Keratinocyte (primary cell): ENCODE measurements around the gene GPC5.

Experiments
- EZH2 ChIP-seq: IDR thresholded peaks from one replicate; pipeline ENCODE4 v1.6.1; 2012; ENCODE audit warnings: inconsistent platforms, mild to moderate bottlenecking, low read length, moderate library complexity
- TF ChIP-seq, protein P1 (sequence below), 3 experiments: IDR thresholded peaks in 1 of 3; conservative IDR thresholded peaks in 1 of 3; optimal IDR thresholded peaks in 1 of 3; 2 replicates in 2 of 3; 3 replicates in 1 of 3; pipeline versions ENCODE3 to v1.5.1; 2011; ENCODE audit warnings: low read length in 3 of 3, mild to moderate bottlenecking in 3 of 3, moderate library complexity in 2 of 3, control low read depth in 1 of 3, inconsistent platforms in 1 of 3; ENCODE audit not compliant: insufficient read depth in 2 of 3; ENCODE audit errors: extremely low read depth in 1 of 3

DNA sequence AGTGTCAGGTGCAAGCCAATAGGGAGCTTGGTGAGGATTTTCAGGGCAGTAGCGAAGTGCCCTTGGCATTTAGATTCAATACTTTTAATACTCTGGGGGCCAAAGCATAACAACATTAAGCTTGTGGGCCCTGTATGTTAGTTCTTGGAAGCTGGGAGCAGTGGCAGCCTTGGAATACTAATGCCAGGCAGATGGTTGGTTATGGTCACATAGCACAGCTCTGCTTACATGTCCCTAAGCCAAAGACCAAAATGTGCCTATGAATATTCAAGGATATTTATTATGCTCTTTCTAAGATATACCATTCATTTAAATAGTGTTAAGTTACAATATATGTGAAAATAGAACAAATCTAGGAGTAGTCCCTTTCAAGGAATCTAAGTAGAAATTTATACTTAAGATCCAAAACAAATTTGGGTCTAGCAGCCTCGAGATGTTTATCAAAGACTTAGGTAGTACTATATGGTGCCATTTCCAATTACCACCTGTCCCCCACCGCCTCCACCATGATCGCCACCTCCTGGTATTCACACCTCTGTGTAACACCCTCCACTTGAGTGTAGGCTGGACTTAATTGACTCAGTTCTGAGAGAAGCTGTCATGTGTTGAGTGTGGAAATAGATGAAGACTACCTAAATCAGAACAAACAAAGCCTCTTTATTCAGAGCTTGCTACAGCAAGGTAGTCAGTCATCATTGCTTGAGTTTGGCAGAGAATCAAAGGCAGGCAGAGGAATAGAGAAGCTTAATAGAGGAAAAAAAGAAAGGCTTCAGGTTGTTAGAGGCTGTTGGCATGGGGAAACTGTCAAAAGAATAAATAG lies 261.0 kb downstream of the GPC5 start:
- TF ChIP-seq, protein P1, sequence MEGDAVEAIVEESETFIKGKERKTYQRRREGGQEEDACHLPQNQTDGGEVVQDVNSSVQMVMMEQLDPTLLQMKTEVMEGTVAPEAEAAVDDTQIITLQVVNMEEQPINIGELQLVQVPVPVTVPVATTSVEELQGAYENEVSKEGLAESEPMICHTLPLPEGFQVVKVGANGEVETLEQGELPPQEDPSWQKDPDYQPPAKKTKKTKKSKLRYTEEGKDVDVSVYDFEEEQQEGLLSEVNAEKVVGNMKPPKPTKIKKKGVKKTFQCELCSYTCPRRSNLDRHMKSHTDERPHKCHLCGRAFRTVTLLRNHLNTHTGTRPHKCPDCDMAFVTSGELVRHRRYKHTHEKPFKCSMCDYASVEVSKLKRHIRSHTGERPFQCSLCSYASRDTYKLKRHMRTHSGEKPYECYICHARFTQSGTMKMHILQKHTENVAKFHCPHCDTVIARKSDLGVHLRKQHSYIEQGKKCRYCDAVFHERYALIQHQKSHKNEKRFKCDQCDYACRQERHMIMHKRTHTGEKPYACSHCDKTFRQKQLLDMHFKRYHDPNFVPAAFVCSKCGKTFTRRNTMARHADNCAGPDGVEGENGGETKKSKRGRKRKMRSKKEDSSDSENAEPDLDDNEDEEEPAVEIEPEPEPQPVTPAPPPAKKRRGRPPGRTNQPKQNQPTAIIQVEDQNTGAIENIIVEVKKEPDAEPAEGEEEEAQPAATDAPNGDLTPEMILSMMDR (optimal IDR thresholded peaks at IDR 0.05 in 1 of 3, IDR thresholded peaks at IDR 0.05 in 1 of 3, conservative IDR thresholded peaks at IDR 0.05 in 1 of 3; ENCODE audit: extremely low read depth in 1 of 3, insufficient read depth in 2 of 3, low read length in 3 of 3), result no peak
- no peak for TF ChIP-seq EZH2
